ENCODE data around the gene CIC.
"Not testable (repeated sequence)": the region's sequence is repeated elsewhere in the genome, so short reads cannot be mapped to it uniquely, and the experiment has no call there.

Gene CIC

DNA sequence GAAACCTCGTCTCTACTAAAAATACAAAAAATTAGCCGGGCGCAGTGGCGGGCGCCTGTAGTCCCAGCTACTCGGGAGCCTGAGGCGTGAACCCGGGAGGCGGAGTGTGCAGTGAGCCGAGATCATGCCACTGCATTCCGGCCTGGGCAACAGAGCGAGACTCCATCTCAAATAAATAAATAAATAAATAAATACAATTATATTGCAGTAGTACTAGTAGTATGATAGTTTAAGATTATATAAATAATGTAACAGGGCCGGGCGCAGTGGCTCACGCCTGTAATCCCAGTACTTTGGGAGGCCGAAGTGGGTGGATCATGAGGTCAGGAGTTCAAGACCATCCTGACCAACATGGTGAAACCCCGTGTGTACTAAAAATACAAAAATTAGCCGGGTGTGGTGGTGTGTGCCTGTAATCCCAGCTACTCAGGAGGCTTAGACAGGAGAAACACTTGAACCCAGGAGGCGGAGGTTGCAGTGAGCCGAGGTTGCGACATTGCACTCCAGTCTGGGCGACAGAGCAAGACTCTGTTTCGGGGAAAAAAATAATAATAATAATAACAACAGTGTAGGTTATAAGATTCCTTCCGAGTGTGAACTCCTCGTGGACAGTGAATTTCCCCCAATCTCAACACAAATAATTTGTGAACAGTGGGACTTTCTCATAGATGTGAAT is 2.0 kb upstream of the CIC start:
- not testable (repeated sequence) for ATAC-seq, H3K9me3 Mint-ChIP-seq, H3K4me3 Mint-ChIP-seq, H3K27ac Mint-ChIP-seq, DNase-seq, H3K27me3 Mint-ChIP-seq
- H3K4me1 Mint-ChIP-seq, result peaks cover 32% of the 10 kb centered on the region

DNA sequence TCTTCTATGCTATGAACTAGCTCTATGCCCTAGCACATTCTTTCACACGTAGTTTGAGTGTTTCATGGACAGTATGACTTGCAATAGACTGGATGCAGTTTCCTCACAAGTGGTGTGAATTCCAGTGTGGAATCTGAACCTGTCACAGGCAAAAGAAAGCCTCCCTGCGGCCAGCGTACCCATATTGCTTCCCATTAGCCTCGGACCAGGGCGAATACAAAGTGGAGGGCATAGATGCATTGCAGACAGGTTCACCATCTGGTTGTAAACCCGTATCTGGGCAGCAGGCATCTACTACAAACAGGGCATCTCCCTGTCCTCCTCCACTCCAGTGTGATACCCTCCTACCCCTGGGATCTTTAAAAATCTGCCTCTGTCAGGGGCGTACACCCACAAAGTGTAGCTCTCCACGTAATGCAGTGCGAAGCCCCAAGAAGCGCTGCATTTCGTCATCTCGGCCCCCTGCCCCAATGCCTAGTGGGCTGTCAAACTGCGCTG is 1.4 kb upstream of the CIC start:
- Mint-ChIP-seq H3K27me3 (no peaks in the 10 kb centered on the region), H3K4me3 (no peak overlapping the region), H3K27ac (no peak overlapping the region), H3K4me1 (peaks cover 25% of the 10 kb centered on the region), H3K9me3 (no peaks in the 10 kb centered on the region)
- DNase-seq (no peak), ATAC-seq (no peak)

DNA sequence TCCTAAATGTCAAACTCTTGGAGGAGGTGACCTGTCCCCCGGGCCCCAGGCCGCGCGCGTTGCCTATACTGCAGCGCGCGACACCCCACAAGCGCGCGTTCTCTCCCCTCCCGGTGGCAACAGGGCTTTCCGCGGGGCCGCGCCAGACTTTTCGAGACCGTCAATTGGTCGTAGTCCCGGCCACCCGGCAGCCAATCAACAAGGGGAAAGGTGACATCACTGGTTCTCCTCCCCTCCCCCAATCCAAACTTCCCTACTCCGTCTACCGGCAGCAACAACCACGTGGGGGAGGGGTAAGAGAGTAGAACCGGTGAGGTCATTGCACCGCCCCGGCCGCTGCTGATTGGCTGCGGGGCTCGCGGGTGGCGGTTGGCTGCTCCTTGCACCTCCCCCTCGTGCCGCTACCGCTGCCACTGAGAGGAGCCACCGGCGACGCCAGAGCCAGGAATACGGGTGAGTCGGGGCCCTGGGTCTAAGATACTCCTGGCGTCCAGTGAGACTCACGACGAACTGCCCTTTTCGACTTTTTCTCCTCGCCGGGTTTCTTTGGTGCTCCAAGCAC is 829 bp upstream of the CIC start:
- ATAC-seq (peak; percentile 73), DNase-seq (peak; percentile 99)
- Mint-ChIP-seq H3K4me3 (no peak overlapping the region), H3K9me3 (no peaks in the 10 kb centered on the region), H3K27me3 (no peaks in the 10 kb centered on the region), H3K27ac (no peak overlapping the region), H3K4me1 (peaks cover 24% of the 10 kb centered on the region)

DNA sequence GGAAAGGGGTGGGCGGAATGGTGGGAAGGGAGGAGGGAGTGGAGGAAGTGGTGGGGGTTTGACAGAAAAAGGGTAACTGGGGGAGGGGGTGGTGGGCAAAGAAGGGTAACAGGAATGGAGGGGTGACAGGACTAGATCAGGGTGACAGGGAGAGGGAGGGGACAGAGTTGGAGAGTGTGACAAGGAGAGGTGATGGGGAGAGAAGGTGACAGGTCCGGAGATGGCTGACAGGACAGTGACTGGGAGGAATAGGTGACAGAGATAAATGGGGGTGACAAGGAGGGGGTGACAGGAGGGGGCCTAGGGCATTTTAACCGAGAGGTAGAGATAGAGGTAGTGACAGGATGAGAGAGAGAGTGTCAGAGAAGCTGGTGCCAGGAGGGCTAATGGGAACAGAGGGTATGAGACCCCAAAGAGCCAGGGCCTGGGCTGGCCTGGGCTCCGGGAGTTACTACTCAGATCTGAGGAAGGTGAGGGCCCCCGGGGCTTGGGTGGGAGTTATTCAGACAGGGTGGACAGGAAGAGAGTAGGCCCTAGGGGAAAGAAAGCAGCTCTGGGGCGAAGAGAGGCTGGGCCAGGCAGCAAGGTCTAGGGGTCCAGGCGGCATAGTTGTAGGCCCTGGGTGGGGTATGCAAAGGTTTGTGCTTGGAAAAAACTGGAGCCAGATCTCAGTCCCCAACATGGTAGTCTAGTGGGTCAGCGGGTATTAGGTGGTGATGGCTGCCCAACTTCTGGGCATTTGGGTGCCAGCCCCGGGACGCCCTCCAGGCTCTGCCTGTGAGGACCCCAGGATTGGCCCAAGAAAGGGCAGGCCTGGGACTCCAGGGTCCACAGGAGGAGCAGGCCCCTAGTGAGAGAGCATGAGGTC is 660 bp downstream of the CIC start:
- Mint-ChIP-seq H3K9me3 (no peaks in the 10 kb centered on the region), H3K4me1 (peaks cover 34% of the 10 kb centered on the region), H3K4me3 (peak overlapping the region in 1 of 2 donors; percentile 92), H3K27me3 (no peaks in the 10 kb centered on the region), H3K27ac (peak overlapping the region; percentile 95 to 99)
- ATAC-seq (no peak), DNase-seq (no peak)

DNA sequence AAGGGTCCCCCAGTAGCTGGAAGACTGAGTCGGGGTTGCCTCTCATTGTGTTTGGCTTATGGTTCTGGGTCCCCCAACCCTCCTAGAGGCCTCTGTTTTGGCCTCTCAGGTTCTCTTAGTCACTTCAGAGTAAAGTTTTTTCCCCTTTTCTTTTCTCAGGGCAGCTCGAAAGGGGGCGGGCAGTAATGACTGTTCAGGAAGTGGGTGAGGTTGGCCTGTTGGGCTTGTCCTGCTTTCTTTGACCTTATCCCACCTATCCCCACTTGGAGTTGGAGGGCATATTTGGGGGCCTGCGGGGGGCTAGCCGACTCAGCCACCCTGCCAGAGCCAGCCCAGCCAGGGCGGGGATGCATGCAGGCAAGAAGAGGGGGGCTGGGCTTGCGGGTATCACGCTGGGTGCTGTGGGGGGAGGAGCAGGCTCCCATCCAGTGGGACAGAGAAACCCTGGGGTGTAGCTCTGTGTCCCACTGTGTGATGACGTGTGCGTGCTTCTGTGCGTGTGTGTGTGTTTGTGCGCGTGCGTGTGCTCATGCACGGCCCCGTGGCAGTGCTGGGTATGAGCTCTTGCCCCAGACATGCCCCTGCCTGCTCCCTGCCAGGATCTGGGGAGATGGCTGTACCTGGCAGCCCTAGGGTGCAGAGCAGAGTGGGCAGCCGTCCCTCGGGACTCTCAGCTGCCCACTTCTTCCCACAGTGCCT is 1.4 kb downstream of the CIC start:
- Mint-ChIP-seq H3K9me3 (no peaks in the 10 kb centered on the region), H3K27me3 (no peaks in the 10 kb centered on the region), H3K4me3 (peak overlapping the region in 1 of 2 donors; percentile 92), H3K27ac (peak overlapping the region; percentile 95 to 99), H3K4me1 (peaks cover 41% of the 10 kb centered on the region)
- ATAC-seq (peak; percentile 24), DNase-seq (peak; percentile 63 to 80)

DNA sequence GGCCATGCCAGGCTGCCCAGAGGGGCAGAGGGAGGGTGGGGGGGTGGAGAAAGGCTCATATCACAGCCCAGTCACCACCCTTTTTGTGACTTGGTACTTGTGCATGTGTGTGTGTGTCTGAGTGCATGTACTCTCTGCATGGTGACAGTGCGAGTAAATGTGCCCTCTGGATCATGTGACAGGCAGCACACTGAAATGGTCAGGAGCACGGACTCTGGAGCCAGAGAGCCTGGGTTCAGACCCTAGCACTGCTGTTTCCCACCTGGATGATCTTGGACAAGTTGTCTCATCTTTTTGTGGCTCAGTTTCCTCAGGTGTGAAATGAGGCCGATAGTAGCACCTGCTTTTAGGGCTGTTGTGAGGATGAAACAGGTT is 2.0 kb downstream of the CIC start:
- Mint-ChIP-seq H3K27me3 (no peaks in the 10 kb centered on the region), H3K27ac (peak overlapping the region; percentile 80 to 86), H3K9me3 (no peaks in the 10 kb centered on the region), H3K4me1 (peaks cover 47% of the 10 kb centered on the region), H3K4me3 (peak overlapping the region; percentile 70 to 92)
- ATAC-seq, result no peak
- no peak for DNase-seq

DNA sequence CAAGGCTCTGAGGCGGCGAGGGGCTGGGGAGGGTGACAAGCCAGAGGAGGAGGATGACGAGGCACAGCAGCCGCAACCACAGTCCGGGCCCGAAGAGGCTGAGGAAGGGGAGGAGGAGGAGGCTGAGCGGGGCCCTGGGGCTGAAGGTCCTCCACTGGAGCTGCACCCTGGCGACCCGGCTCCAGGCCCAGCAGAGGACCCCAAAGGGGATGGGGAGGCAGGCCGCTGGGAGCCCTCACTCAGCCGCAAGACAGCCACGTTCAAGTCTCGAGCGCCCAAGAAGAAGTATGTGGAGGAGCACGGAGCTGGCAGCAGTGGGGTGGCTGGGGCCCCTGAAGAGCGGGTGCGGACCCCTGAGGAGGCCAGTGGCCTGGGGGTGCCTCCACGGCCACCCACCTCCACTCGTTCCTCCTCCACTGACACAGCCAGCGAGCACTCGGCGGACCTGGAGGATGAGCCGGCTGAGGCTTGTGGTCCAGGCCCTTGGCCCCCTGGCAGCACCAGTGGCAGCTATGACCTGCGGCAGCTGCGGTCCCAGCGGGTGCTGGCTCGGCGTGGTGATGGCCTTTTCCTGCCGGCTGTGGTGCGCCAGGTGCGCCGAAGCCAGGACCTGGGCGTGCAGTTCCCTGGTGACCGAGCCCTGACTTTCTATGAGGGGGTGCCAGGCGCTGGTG is 2.9 kb downstream of the CIC start:
- no peak for DNase-seq
- Mint-ChIP-seq H3K4me1 (peaks cover 56% of the 10 kb centered on the region), H3K4me3 (peak overlapping the region in 1 of 2 donors; percentile 92)

DNA sequence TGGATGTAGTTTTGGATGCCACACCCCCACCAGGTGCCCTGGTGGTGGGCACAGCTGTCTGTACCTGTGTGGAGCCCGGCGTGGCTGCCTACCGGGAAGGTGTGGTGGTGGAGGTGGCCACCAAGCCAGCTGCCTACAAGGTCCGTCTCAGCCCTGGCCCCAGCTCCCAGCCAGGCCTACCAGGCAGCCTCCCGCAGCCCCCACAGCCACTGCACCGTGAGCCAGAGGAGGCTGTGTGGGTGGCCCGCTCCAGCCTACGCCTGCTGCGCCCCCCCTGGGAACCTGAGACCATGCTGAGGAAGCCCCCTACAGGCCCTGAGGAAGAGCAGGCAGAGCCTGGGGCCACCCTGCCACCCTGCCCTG is 3.5 kb downstream of the CIC start:
- no peaks in the 10 kb centered on the region for H3K27me3 Mint-ChIP-seq
- no peak for DNase-seq
- H3K4me1 Mint-ChIP-seq, result peaks cover 62% of the 10 kb centered on the region
- ATAC-seq, result no peak
- no peak overlapping the region for H3K27ac Mint-ChIP-seq
- H3K9me3 Mint-ChIP-seq, result no peaks in the 10 kb centered on the region
- no peak overlapping the region for H3K4me3 Mint-ChIP-seq

More for the DNA sequence above, 2.9 kb downstream of the CIC start:
- ATAC-seq, result no peak
- no peaks in the 10 kb centered on the region for H3K9me3 Mint-ChIP-seq
- no peaks in the 10 kb centered on the region for H3K27me3 Mint-ChIP-seq
- H3K27ac Mint-ChIP-seq, result peak overlapping the region in 1 of 2 donors; percentile 86

DNA sequence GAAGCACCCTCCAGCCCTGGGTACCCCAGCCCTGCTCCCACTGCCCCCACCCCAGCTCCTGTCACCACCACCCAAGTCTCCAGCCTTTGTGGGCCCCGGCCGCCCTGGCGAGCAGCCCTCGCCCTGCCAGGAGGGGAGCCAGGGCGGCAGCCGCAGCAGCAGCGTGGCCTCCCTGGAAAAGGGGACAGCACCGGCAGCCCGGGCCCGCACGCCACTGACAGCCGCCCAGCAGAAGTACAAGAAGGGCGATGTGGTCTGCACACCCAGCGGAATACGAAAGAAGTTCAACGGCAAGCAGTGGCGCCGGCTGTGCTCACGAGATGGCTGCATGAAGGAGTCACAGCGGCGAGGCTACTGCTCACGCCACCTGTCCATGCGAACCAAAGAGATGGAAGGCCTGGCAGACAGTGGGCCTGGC is 3.9 kb downstream of the CIC start:
- Mint-ChIP-seq H3K4me3 (no peak overlapping the region), H3K27me3 (no peaks in the 10 kb centered on the region), H3K9me3 (no peaks in the 10 kb centered on the region), H3K27ac (no peak overlapping the region), H3K4me1 (peaks cover 66% of the 10 kb centered on the region)
- ATAC-seq (no peak), DNase-seq (no peak)

DNA sequence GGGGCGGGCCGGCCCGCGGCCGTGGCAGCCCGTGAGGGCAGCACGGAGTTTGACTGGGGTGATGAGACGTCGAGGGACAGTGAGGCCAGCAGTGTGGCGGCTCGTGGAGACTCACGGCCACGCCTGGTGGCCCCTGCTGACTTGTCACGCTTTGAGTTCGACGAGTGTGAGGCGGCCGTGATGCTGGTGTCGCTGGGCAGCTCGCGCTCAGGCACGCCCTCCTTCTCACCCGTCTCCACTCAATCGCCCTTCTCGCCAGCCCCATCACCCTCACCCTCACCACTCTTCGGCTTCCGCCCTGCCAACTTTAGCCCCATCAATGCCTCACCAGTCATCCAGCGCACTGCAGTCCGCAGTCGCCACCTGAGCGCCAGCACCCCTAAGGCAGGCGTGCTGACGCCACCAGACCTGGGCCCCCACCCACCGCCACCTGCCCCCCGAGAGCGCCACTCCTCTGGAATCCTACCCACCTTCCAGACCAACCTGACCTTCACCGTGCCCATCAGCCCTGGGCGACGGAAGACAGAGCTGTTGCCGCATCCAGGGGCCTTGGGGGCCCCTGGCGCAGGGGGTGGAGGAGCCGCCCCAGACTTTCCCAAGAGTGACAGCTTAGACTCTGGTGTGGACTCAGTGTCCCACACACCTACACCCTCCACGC is 4.5 kb downstream of the CIC start:
- no peaks in the 10 kb centered on the region for H3K27me3 Mint-ChIP-seq
- peaks cover 72% of the 10 kb centered on the region for H3K4me1 Mint-ChIP-seq
- H3K9me3 Mint-ChIP-seq, result no peaks in the 10 kb centered on the region
- DNase-seq (no peak), ATAC-seq (no peak)
- peak overlapping the region in 1 of 2 donors; percentile 92 for H3K27ac Mint-ChIP-seq
- H3K4me3 Mint-ChIP-seq, result no peak overlapping the region

DNA sequence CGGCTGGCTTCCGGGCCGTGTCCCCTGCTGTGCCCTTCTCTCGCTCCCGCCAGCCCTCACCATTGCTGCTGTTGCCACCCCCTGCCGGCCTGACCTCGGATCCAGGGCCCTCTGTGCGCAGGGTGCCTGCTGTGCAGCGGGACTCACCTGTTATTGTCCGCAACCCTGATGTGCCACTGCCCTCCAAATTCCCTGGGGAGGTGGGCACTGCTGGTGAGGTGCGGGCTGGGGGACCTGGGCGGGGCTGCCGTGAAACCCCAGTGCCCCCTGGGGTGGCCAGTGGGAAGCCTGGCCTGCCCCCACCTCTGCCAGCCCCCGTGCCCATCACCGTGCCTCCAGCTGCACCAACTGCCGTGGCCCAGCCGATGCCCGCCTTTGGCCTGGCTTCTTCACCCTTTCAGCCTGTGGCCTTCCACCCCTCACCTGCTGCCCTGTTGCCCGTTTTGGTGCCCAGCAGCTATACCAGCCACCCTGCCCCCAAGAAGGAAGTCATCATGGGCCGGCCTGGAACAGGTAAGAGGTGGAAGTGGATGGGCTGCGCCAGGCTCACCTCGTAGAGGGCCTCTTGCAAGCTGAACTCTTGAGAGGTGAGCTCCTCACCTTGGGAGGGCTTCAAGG is 5.1 kb downstream of the CIC start:
- Mint-ChIP-seq H3K27ac (peak overlapping the region in 1 of 2 donors; percentile 66), H3K4me3 (no peak overlapping the region), H3K4me1 (peaks cover 78% of the 10 kb centered on the region), H3K27me3 (no peaks in the 10 kb centered on the region), H3K9me3 (no peaks in the 10 kb centered on the region)
- no peak for DNase-seq
- no peak for ATAC-seq

DNA sequence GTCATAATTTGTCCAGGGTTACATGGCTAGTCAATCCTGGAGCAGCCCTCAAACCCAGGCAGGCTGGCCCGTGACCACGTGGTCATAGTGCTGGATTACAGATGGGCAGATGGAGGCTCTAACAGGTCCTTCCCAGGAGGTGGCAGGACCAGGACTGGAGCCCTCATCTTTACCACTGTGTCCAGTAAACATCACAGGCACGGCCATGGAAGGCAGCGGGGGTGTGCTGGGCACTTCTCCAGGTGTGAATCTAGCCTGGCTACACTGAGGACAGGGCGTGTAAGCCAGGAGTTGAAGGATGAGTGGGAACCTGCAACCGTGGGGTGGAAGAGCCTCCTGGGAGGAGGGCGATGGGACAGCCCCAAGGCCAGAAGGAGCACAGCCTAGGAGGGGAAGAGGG is 6.1 kb downstream of the CIC start:
- ATAC-seq (no peak), DNase-seq (no peak)
- no peaks in the 10 kb centered on the region for H3K9me3 Mint-ChIP-seq
- H3K4me3 Mint-ChIP-seq, result peak overlapping the region in 1 of 2 donors; percentile 69
- peaks cover 78% of the 10 kb centered on the region for H3K4me1 Mint-ChIP-seq
- H3K27ac Mint-ChIP-seq, result peak overlapping the region in 1 of 2 donors; percentile 71
- no peaks in the 10 kb centered on the region for H3K27me3 Mint-ChIP-seq

DNA sequence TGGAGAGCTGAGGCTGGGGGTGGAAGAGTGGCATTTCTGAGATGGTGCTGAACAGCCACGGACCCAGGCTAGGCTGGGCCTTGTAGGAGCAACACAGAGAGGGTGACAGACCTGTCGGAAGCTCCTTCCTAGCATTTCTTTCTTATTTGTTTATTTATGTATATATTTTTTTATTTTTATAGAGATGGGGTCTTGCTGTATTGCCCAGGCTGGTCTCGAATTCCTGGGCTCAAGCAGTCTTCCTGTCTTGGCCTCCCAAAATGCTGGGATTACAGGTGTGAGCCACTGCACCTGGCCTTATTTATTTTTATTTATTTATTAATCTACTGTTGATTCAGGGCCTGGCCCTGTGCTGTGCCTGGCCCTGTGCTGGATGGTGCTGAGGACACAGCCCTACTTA is 6.5 kb downstream of the CIC start:
- H3K4me3 Mint-ChIP-seq, result peak overlapping the region; percentile 0 to 69
- no peak overlapping the region for H3K27ac Mint-ChIP-seq
- no peak for DNase-seq

DNA sequence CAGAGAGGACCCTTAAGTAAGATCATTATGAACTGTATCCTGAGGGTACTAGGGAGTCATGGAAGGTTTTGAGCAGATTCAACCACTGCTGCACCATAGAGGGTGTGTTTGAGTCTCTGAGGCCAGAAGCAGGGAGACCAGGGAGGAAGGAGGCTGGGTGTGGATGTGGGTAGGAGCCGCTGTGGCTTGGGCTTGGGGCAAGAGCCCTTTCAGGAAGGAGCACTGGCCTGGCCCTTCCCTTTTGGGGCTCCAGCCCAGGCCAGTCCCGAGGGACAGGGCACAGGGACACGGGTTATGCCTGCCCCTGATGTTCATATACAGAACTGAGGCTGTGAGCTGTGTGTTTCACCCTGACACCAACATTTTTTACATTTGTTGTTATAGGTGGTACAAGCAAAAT is 7.2 kb downstream of the CIC start:
- Mint-ChIP-seq H3K27ac (peak overlapping the region in 1 of 2 donors; percentile 2), H3K4me1 (peaks cover 67% of the 10 kb centered on the region), H3K9me3 (no peaks in the 10 kb centered on the region), H3K4me3 (peak overlapping the region; percentile 0 to 17), H3K27me3 (no peaks in the 10 kb centered on the region)
- DNase-seq (no peak), ATAC-seq (no peak)

More for the DNA sequence above, 6.5 kb downstream of the CIC start:
- peaks cover 74% of the 10 kb centered on the region for H3K4me1 Mint-ChIP-seq
- no peak for ATAC-seq
- no peaks in the 10 kb centered on the region for H3K9me3 Mint-ChIP-seq
- H3K27me3 Mint-ChIP-seq, result no peaks in the 10 kb centered on the region

Measured in stimulated activated naive CD8-positive, alpha-beta T cell treated with anti-CD3 and anti-CD28 coated beads, Interleukin-15, amount 100 ng/mL, for 72 hours (primary cell).